HS-5 (cell line): ENCODE data around the gene TPGS1.

ENCODE experiments used
- DNase-seq: peaks from one replicate; pipeline ENCODE4 v3.0.0-alpha.2; 2012; ENCODE audit warnings: low read depth

The TPGS1 gene

GRCh38 chr19:539429-540030 is 32.2 kb downstream of the TPGS1 start:
- no peak for DNase-seq

GRCh38 chr19:540867-541637 is 33.8 kb downstream of the TPGS1 start:
- no peak for DNase-seq

GRCh38 chr19:541699-542098 is 34.4 kb downstream of the TPGS1 start:
- no peak for DNase-seq

GRCh38 chr19:542173-542866 is 35.0 kb downstream of the TPGS1 start:
- no peak for DNase-seq

- DNase-seq: no peak
Measured at GRCh38 chr19:543910-544608, 36.8 kb downstream of the TPGS1 start, which contains the start of gene GZMM. Gene GZMM, plus strand, starts transcription at chr19:544053. Its CDS starts 19 bp downstream, at chr19:544072.

- no peak for DNase-seq
Measured at GRCh38 chr19:547117-547516, 39.8 kb downstream of the TPGS1 start.

- DNase-seq: no peak
Measured at GRCh38 chr19:547836-548720, 40.8 kb downstream of the TPGS1 start.

- DNase-seq: no peak
Measured at GRCh38 chr19:548886-549830, 41.9 kb downstream of the TPGS1 start.

- DNase-seq: no peak
Measured at GRCh38 chr19:554817-555216, 47.5 kb downstream of the TPGS1 start.

- no peak for DNase-seq
Measured at GRCh38 chr19:555474-555808, 48.1 kb downstream of the TPGS1 start.

GRCh38 chr19:556611-557382 is 49.5 kb downstream of the TPGS1 start:
- DNase-seq: no peak

GRCh38 chr19:558770-559439 is 51.6 kb downstream of the TPGS1 start:
- no peak for DNase-seq

GRCh38 chr19:560121-560520 is 52.8 kb downstream of the TPGS1 start:
- no peak for DNase-seq

- no peak for DNase-seq
Measured at GRCh38 chr19:566403-566802, 59.1 kb downstream of the TPGS1 start.

- DNase-seq: no peak
Measured at GRCh38 chr19:566844-567243, 59.5 kb downstream of the TPGS1 start.

GRCh38 chr19:567296-567900 is 60.1 kb downstream of the TPGS1 start:
- no peak for DNase-seq
